IMR-90 (cell line): ENCODE data around the gene PPIH.

ENCODE experiments used
- BHLHE40 ChIP-seq: fragments of 150-350 bp; IDR thresholded peaks from 2 replicates; pipeline ENCODE4 v1.6.1; 2016; ENCODE audit warnings: mild to moderate bottlenecking, low read depth, low read length
- CEBPB ChIP-seq: IDR thresholded peaks from 2 replicates; pipeline ENCODE4 v1.6.1; 2012; ENCODE audit warnings: low read depth, low read length, improper control_type of control experiment
- CTCF ChIP-seq: conservative IDR thresholded peaks from 2 replicates; pipeline ENCODE4 v1.5.1; 2012; ENCODE audit warnings: mild to moderate bottlenecking, low read depth, low read length, improper control_type of control experiment
- ELK1 ChIP-seq: fragments of 150-350 bp; IDR thresholded peaks from 2 replicates; pipeline ENCODE4 v1.6.1; 2016; ENCODE audit warnings: low read depth, mild to moderate bottlenecking, low read length, moderate library complexity, borderline replicate concordance
- FOS ChIP-seq: fragments of 150-350 bp; IDR thresholded peaks from 2 replicates; pipeline ENCODE4 v1.6.1; 2016; ENCODE audit warnings: low read depth, low read length
- MAFK ChIP-seq: IDR thresholded peaks from 2 replicates; pipeline ENCODE4 v1.6.1; 2012; ENCODE audit warnings: low read depth, low read length, improper control_type of control experiment
- MXI1 ChIP-seq: IDR thresholded peaks from 2 replicates; pipeline ENCODE4 v1.6.1; 2012; ENCODE audit warnings: low read depth, mild to moderate bottlenecking, low read length, moderate library complexity, borderline replicate concordance
- NFE2L2 ChIP-seq: fragments of 150-350 bp; IDR thresholded peaks from 2 replicates; pipeline ENCODE4 v1.6.1; 2016; ENCODE audit warnings: low read depth, mild to moderate bottlenecking, low read length
- POLR2A ChIP-seq: IDR thresholded peaks from 2 replicates; pipeline ENCODE4 v1.6.1; 2012; ENCODE audit warnings: mild to moderate bottlenecking, low read depth, low read length
- RAD21 ChIP-seq: IDR thresholded peaks from 2 replicates; pipeline ENCODE4 v1.6.1; 2012; ENCODE audit warnings: low read length, improper control_type of control experiment
- RCOR1 ChIP-seq: IDR thresholded peaks from 2 replicates; pipeline ENCODE4 v1.6.1; 2012; ENCODE audit warnings: mild to moderate bottlenecking, low read length, improper control_type of control experiment; ENCODE audit not compliant: insufficient replicate concordance
- SMC3 ChIP-seq: fragments of 150-350 bp; IDR thresholded peaks from 2 replicates; pipeline ENCODE4 v1.6.1; 2016; ENCODE audit warnings: low read depth, mild to moderate bottlenecking, antibody characterized with exemption, low read length, moderate library complexity
- USF2 ChIP-seq: fragments of 150-350 bp; IDR thresholded peaks from 2 replicates; pipeline ENCODE4 v1.6.1; 2017; ENCODE audit warnings: mild to moderate bottlenecking, antibody characterized with exemption, low read length, low read depth

DNA sequence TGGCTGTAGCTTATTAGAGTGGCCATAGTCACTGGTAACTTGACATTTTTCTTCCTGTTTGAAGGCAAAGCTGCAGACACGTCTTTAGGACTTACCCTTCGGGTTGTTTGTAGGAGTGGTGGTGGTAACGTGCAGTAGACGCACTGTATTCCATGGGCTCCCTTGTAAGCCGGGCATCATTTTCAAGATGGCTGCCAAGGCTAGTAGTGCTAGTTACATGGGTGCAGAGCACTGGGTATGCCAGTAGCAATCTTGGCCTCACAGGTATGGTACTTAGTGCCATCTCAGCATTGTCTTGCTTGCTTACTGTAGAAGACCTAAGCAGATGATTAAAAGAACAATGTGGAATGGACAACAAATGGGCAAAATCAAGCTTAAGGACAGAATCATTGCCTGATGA is 25.9 kb downstream of the PPIH start:
- TF ChIP-seq MAFK (no peak), POLR2A (no peak), CTCF (no peak), RAD21 (no peak), MXI1 (no peak), FOS (no peak), USF2 (no peak), SMC3 (no peak), CEBPB (no peak), BHLHE40 (no peak), RCOR1 (no peak), ELK1 (no peak), NFE2L2 (no peak)
